Tibial artery (tissue), 4 donors: ENCODE results near the gene FBH1.
"Not testable (repeated sequence)": the region's sequence is repeated elsewhere in the genome, so short reads cannot be mapped to it uniquely, and the experiment has no call there.

Source experiments
- DNase-seq, 2 donors: peaks; one replicate each; pipeline ENCODE4 v3.0.0-alpha.2; 2019
- H3K27ac ChIP-seq, 2 donors: fragments of 200-600 bp; sonication (generic) in 1 of 2; 1 replicate in 1 of 2; 2 replicates in 1 of 2; pipeline ENCODE4 v1.5.1; 2018 to 2019; ENCODE audit warnings: mild to moderate bottlenecking in 1 of 2
- H3K27me3 ChIP-seq, 2 donors: fragments of 200-600 bp; sonication (generic) in 1 of 2; one replicate each; pipeline versions ENCODE4 v1.5.1 to v1.6.0; 2016 to 2019
- H3K36me3 ChIP-seq, 3 donors: fragments of 200-600 bp; sonication (generic) in 2 of 3; one replicate each; pipeline ENCODE4 v1.5.1; 2016 to 2019; ENCODE audit warnings: mild to moderate bottlenecking in 2 of 3
- H3K4me1 ChIP-seq, 4 donors: fragments of 200-600 bp; sonication (generic) in 2 of 4; 1 replicate in 3 of 4; 2 replicates in 1 of 4; pipeline ENCODE4 v1.5.1; 2016 to 2019
- H3K4me3 ChIP-seq, 2 donors: fragments of 200-600 bp; sonication (generic) in 1 of 2; 1 replicate in 1 of 2; 2 replicates in 1 of 2; pipeline ENCODE4 v1.5.1; 2018 to 2019; ENCODE audit warnings: mild to moderate bottlenecking in 2 of 2
- H3K9me3 ChIP-seq, 3 donors: fragments of 200-600 bp; sonication (generic) in 1 of 3; one replicate each; pipeline ENCODE4 v1.5.1; 2016 to 2019
- intact Hi-C: fragments of 100-400 bp; cut with DNase I; formaldehyde crosslinking; loops from one replicate; pipeline ENCODE4 v1.15.0; 2023; ENCODE audit warnings: low total_unique reads
- TF ChIP-seq, protein P1 (sequence below), 2 experiments: fragments of 200-600 bp in 1 of 2; fragments of 450-650 bp in 1 of 2; IDR thresholded peaks; one replicate each; pipeline ENCODE4 v1.5.1; 2017 to 2019; ENCODE audit warnings: antibody characterized with exemption in 2 of 2, mild to moderate bottlenecking in 1 of 2, moderate library complexity in 1 of 2

FBH1 gene

DNA sequence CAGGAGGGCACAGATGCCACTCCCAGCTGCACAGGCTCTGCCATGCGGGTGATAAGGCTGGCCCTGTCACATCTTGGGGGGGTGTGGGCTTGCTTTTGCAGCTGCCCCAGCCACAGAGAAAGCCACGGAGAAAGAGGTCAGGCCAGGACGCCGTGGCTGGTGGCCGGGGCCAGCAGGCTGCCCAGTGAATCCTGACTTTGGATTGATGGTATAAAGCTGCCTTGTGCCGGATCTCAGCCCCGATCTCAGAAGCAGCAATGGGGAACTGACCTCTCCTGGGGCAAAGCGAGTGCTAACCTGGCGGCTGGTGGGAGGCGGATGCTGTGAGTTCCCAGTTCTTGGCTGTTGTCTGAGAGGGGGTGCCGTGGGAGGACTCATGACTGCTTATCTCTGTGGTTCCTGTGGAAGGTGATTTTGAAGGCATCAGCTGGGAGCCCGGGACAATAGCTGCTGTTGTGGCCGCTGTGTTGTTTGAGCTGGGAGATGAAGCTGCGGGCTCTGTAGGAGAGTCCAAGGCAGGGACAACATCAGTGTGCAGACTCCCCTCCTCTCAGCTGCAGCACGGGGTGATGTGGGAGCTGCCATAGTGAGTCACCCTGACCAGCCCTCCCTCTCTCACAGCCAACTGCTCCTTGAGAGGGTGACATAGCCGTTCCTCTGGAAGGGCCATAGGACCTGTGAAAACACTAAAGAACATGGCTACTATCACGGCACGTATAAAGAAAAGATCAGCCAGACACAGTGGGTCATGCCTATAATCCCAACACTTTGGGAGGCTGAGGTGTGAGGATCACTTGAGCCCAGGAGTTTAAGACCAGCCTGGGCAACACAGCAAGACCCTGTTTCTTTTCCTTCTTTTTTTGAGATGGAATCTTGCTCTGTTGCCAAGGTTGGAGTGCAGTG lies 70.3 kb downstream of the FBH1 start:
- no peak overlapping the region for H3K27ac ChIP-seq
- H3K4me1 ChIP-seq: peaks cover 0 to 2% (median 0%) of the 10 kb centered on the region in 4 donors
- no peaks in the 10 kb centered on the region for H3K27me3 ChIP-seq
- no peak overlapping the region for H3K4me3 ChIP-seq
- no peaks in the 10 kb centered on the region for H3K9me3 ChIP-seq
- TF ChIP-seq, protein P1, sequence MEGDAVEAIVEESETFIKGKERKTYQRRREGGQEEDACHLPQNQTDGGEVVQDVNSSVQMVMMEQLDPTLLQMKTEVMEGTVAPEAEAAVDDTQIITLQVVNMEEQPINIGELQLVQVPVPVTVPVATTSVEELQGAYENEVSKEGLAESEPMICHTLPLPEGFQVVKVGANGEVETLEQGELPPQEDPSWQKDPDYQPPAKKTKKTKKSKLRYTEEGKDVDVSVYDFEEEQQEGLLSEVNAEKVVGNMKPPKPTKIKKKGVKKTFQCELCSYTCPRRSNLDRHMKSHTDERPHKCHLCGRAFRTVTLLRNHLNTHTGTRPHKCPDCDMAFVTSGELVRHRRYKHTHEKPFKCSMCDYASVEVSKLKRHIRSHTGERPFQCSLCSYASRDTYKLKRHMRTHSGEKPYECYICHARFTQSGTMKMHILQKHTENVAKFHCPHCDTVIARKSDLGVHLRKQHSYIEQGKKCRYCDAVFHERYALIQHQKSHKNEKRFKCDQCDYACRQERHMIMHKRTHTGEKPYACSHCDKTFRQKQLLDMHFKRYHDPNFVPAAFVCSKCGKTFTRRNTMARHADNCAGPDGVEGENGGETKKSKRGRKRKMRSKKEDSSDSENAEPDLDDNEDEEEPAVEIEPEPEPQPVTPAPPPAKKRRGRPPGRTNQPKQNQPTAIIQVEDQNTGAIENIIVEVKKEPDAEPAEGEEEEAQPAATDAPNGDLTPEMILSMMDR (IDR thresholded peaks at IDR 0.05): no peak
- no peak for DNase-seq
- peaks cover 4 to 36% (median 6%) of the 10 kb centered on the region in 3 donors for H3K36me3 ChIP-seq
- intact Hi-C loops: no loop called here

DNA sequence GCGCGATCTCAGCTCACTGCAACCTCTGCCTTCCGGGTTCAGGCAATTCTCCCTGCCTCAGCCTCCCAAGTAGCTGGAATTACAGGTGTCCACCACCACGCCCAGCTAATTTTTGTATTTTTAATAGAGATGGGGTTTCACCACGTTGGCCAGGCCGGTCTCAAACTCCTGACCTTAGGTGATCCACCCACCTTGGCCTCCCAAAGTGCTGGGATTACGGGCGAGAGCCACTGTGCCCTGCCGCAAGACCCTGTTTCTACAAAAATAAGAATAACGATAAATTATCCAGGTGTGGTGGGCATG lies 70.9 kb downstream of the FBH1 start:
- H3K9me3 ChIP-seq, H3K27me3 ChIP-seq, DNase-seq, H3K27ac ChIP-seq, intact Hi-C loops, H3K4me3 ChIP-seq, H3K4me1 ChIP-seq: not testable (repeated sequence)
- peaks cover 4 to 42% (median 6%) of the 10 kb centered on the region in 3 donors for H3K36me3 ChIP-seq

DNA sequence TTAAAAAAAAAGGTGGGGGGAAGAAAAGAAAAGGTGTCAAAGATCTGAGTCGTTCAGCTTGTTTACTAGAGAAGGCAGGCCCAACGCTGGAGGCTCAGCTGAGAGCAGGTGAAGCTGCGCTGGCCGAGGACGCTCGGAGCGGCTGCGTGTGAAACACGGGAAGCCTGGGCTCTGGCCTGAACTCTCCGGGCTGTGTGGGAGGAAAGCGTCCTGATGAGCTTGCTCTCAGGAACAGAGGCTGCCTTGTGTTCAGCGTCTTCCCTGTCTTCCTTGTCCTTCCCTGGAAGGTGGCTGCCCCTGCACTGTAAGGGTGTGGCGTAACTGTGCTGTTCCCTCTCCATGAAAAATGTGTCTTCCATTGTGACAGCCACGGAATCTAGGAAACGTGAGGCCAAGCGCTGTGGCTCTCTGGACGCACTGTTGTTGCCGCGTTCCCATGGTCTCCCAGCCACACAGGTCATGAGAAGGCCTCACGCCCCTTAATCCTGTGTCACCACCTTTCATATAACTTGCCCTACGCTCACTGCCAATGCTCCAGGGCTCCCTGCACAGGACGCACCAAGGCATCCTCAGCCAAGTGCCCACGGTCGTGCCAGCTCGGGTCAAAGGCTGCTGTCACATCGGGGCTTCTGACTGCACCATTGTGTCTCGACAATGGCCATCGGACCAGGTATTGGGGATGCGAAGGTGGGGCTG lies 71.5 kb downstream of the FBH1 start:
- no peaks in the 10 kb centered on the region for H3K27me3 ChIP-seq
- H3K4me3 ChIP-seq: no peak overlapping the region
- DNase-seq: no peak
- no peaks in the 10 kb centered on the region for H3K4me1 ChIP-seq
- intact Hi-C loops: no loop called here
- H3K36me3 ChIP-seq: peaks cover 4 to 45% (median 6%) of the 10 kb centered on the region in 3 donors
- H3K9me3 ChIP-seq: no peaks in the 10 kb centered on the region
- no peak overlapping the region for H3K27ac ChIP-seq
- TF ChIP-seq, protein P1 (IDR thresholded peaks at IDR 0.05): no peak

DNA sequence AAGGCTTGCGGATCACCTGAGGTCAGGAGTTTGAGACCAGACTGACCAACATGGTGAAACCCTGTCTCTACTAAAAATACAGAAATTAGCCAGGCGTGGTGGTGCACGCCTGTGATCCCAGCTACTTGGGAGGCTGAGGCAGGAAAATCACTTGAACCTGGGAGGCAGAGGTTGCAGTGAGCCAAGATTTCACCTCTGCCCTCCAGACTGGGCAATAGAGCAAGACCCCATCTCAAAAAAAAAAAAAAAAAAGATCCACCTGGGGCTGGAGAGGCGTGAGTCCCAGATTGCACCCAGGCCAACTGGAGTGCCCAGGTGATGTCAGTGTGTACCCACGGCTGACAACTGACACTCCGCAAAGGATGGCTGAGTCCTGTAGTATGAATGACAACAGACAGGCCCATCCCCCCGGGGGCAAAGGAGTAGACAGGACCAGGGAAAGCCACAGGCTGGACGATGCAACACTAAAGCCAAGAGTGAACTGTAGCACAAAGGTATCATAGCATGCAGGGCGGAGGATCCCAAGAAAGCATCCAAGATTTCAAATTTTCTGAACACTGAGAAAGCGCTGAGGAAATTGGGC lies 72.4 kb downstream of the FBH1 start:
- H3K4me1 ChIP-seq, H3K4me3 ChIP-seq, H3K27me3 ChIP-seq, H3K9me3 ChIP-seq, H3K27ac ChIP-seq, DNase-seq, intact Hi-C loops: not testable (repeated sequence)
- peaks cover 4 to 45% (median 6%) of the 10 kb centered on the region in 3 donors for H3K36me3 ChIP-seq

DNA sequence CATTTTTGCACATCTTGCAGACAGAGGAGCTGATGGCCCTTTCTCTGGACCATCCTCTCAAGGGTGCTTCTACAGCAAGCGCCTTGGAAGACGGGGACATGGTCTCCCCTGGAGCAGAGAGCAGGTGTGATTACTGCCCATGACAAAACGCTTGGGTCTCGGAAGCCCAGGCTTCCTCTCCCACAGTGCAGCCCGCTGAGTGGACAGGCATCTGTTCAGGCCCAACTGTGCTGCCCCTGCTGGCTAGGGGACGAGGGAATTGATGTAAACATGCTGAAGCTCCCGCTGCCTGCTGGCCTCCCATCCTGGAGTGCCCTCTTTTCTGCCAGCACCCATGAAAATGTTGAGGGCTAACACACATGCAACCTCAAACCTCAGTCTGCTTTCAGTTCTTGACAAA lies 73.0 kb downstream of the FBH1 start:
- DNase-seq: no peak

DNA sequence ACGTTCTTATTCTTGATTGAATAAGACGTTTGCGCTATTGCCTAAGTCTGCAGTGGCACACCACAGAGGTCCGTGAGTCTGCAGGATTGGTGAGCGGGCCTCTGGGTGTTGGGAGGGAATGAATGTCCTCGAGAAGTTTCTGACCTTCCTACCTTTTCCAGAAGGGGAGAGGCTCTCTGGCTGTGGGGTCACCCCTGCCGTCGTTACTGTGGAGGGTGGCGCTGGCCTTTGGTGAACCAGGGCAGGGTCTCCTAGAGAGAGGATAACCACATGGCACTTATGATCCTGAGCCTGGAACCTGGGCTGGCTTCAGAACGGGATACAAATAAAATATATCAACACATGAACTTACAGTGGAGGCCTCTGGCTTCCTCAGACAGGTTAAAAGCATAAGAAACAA lies 73.5 kb downstream of the FBH1 start:
- no peak for DNase-seq
- TF ChIP-seq, protein P1 (IDR thresholded peaks at IDR 0.05): no peak
- peaks cover 4 to 50% (median 6%) of the 10 kb centered on the region in 3 donors for H3K36me3 ChIP-seq
- H3K27me3 ChIP-seq: no peaks in the 10 kb centered on the region
- H3K27ac ChIP-seq: no peak overlapping the region
- H3K9me3 ChIP-seq: no peaks in the 10 kb centered on the region
- H3K4me1 ChIP-seq: no peaks in the 10 kb centered on the region
- no peak overlapping the region for H3K4me3 ChIP-seq
- intact Hi-C loops: no loop called here

More for the DNA sequence above, 73.0 kb downstream of the FBH1 start:
- Histone ChIP-seq H3K4me3 (no peak overlapping the region), H3K4me1 (no peaks in the 10 kb centered on the region), H3K27me3 (no peaks in the 10 kb centered on the region), H3K9me3 (no peaks in the 10 kb centered on the region), H3K27ac (no peak overlapping the region), H3K36me3 (peaks cover 4 to 45% (median 6%) of the 10 kb centered on the region in 3 donors)
- TF ChIP-seq, protein P1 (IDR thresholded peaks at IDR 0.05): no peak
- intact Hi-C loops: no loop called here
